Measurements from ENCODE around the gene EPHB2. TPM values are rescaled to one million over a fixed set of nuclear protein-coding genes. Genes with fewer than 3 reads are reported as not detected.
A peak's percentile ranks its signal among the peaks of the same experiment; 100 is the strongest.
"Not testable (repeated sequence)": the region's sequence is repeated elsewhere in the genome, so short reads cannot be mapped to it uniquely, and the experiment has no call there.

EPHB2 gene
- total and polyA plus RNA-seq, 11 donors = 0.11 to 6.3 (median 0.70) TPM

DNA sequence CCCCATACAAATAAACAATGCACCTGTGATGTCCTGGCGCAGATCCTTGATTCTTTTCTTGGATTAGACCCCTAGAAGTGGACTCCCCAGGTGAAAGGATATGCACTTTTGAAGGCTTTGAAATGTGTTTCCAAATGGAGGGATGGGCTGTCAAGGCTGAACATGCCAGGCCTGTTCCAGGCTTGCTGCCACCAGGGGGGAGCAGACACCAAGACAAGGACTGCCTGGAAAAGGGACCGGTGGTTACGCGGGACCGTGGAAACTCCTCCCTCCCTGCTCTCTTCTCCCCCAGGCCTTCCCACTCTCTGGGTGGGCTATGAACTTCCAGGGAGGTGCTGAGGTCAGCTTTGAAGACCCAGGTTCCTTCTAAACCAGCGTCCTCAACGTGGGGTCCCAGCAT, 44.9 kb upstream of the EPHB2 start:
- WGBS, 4 donors = 37 to 49% (median 48%) methylated on average over 7 of the region's 7 CpGs
- intact Hi-C loops (cut with DNase I) = no loop called here

DNA sequence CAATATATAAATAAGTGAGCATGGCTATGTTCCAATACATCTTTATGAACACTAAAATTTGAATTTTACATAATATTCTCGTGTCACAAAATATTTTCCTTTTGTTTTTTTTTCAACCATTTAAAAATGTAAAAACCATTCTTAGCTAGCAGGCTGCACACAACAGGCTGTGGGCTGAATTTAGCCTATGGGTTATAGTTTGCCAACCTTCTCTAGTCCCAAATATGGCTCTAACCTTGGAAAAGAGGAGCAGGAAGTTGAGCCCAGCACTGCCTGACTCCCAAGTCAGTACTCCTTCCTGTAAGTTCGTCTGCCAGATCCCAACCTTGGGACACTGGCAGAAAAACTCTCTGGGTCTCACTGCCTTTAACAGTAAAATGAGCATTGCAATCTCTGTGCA, 44.2 kb upstream of the EPHB2 start:
- Histone ChIP-seq H3K27ac (no peak overlapping the region), H3K4me3 (no peak overlapping the region), H3K9me3 (no peaks in the 10 kb centered on the region), H3K27me3 (peaks cover 0 to 20% (median 8%) of the 10 kb centered on the region in 9 donors), H3K4me1 (no peaks in the 10 kb centered on the region), H3K36me3 (peaks cover 0 to 3% (median 0%) of the 10 kb centered on the region in 9 donors)
- TF ChIP-seq POLR2A (IDR thresholded peaks at IDR 0.05) = no peak
- TF ChIP-seq, protein P1, sequence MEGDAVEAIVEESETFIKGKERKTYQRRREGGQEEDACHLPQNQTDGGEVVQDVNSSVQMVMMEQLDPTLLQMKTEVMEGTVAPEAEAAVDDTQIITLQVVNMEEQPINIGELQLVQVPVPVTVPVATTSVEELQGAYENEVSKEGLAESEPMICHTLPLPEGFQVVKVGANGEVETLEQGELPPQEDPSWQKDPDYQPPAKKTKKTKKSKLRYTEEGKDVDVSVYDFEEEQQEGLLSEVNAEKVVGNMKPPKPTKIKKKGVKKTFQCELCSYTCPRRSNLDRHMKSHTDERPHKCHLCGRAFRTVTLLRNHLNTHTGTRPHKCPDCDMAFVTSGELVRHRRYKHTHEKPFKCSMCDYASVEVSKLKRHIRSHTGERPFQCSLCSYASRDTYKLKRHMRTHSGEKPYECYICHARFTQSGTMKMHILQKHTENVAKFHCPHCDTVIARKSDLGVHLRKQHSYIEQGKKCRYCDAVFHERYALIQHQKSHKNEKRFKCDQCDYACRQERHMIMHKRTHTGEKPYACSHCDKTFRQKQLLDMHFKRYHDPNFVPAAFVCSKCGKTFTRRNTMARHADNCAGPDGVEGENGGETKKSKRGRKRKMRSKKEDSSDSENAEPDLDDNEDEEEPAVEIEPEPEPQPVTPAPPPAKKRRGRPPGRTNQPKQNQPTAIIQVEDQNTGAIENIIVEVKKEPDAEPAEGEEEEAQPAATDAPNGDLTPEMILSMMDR (IDR thresholded peaks at IDR 0.05) = no peak
- DNase-seq = no peak
- ATAC-seq = no peak
- 44 to 64% (median 53%) methylated on average over 2 of the region's 2 CpGs for WGBS, 4 donors
- intact Hi-C loops (cut with DNase I) = no loop called here

More for the DNA sequence above, 44.9 kb upstream of the EPHB2 start:
- Histone ChIP-seq H3K4me1 (no peaks in the 10 kb centered on the region), H3K27ac (no peak overlapping the region), H3K36me3 (peaks cover 0 to 7% (median 0%) of the 10 kb centered on the region in 9 donors), H3K27me3 (peaks cover 0 to 13% (median 4%) of the 10 kb centered on the region in 9 donors), H3K9me3 (no peaks in the 10 kb centered on the region), H3K4me3 (no peak overlapping the region)
- TF ChIP-seq, protein P1 (IDR thresholded peaks at IDR 0.05) = peak in 8 of 12 donors; percentile 7 to 45 (median 19)
- no peak for TF ChIP-seq POLR2A (IDR thresholded peaks at IDR 0.05)
- DNase-seq (no peak), ATAC-seq (peak in 1 of 4 donors; percentile 47)

- H3K36me3 ChIP-seq; H3K9me3 ChIP-seq; H3K27ac ChIP-seq; intact Hi-C loops (cut with DNase I); H3K4me1 ChIP-seq; H3K4me3 ChIP-seq; ATAC-seq; DNase-seq: not testable (repeated sequence)
- H3K27me3 ChIP-seq = peaks cover 3 to 44% (median 20%) of the 10 kb centered on the region in 9 donors
- 70 to 96% (median 90%) methylated on average over 2 of the region's 2 CpGs for WGBS, 4 donors
These were observed 41.8 kb upstream of the EPHB2 start for GRCh38 chr1:22668840-22669239.

DNA sequence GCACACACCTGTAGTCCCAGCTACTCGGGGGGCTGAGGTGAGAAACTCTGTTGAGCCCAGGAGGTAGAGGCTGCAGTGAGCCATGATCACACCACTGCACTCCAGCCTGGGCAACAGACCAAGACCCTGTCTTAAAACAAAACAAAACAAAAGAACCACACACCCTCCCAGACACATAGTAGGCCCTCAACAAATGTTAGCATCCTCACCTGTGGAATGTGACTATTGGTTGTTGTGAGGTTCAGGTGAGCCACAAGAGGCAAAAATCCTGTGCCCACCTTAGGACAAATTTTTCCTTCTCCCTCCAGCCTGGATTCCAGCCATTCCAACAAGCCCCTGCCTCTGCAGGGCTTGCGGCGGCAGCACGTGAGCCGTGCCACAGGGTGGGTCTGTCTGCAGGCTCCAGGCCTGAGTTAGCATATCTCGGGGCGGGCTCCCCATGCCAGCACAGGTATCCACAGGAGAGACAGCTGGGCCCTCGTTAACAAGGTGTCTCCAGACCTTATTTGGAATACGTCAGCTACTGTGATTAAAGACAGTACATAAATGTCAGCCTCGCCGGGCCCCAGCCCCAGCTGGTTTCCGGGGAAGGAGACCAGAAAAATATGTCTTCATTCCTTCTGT, 40.2 kb upstream of the EPHB2 start:
- 36 to 44% (median 42%) methylated on average over 10 to 12 of the region's 12 CpGs for whole genome bisulfite sequencing, 4 donors

More for the DNA sequence above, 40.2 kb upstream of the EPHB2 start:
- Histone ChIP-seq H3K27ac (no peak overlapping the region), H3K4me3 (no peak overlapping the region), H3K4me1 (no peaks in the 10 kb centered on the region), H3K27me3 (peaks cover 3 to 44% (median 22%) of the 10 kb centered on the region in 9 donors), H3K36me3 (no peaks in the 10 kb centered on the region), H3K9me3 (no peaks in the 10 kb centered on the region)
- TF ChIP-seq, protein P1 (IDR thresholded peaks at IDR 0.05) = no peak
- no peak for TF ChIP-seq POLR2A (IDR thresholded peaks at IDR 0.05)
- DNase-seq = no peak
- ATAC-seq = no peak
- intact Hi-C loops (cut with DNase I) = loop anchor here in 3 of 10 donors (5.0 to 10.0 kb wide), 2 partner anchors 254 to 262 kb away; no protein-coding TSS in a partner anchor
